ENCODE data around the gene SPEG.

SPEG gene

GRCh38 chr2:219465659-219466561, 31.3 kb downstream of the SPEG start:
- TF ChIP-seq ISL1 (CRISPR knock-in tag; IDR thresholded peaks at IDR 0.05): no peak
- TF ChIP-seq PATZ1 (CRISPR knock-in tag; IDR thresholded peaks at IDR 0.05; ENCODE audit: borderline replicate concordance): no peak
- TF ChIP-seq RARB (CRISPR knock-in tag; IDR thresholded peaks at IDR 0.05): no peak
- TF ChIP-seq ESRRG (CRISPR knock-in tag; IDR thresholded peaks at IDR 0.05): no peak
- no peak for TF ChIP-seq ZNF8 (CRISPR knock-in tag; IDR thresholded peaks at IDR 0.05)
- TF ChIP-seq ZC3H10 (CRISPR knock-in tag; IDR thresholded peaks at IDR 0.05): no peak
- TF ChIP-seq ZNF70 (CRISPR knock-in tag; IDR thresholded peaks at IDR 0.05): no peak
- no peak for TF ChIP-seq CSDC2 (CRISPR knock-in tag; IDR thresholded peaks at IDR 0.05)
- TF ChIP-seq GLIS3 (CRISPR knock-in tag; IDR thresholded peaks at IDR 0.05): no peak

GRCh38 chr2:219466816-219467735, 32.4 kb downstream of the SPEG start:
- no peak for ATAC-seq
- TF ChIP-seq SNAI2 (CRISPR knock-in tag; IDR thresholded peaks at IDR 0.05) (no peak), GLIS3 (CRISPR knock-in tag; IDR thresholded peaks at IDR 0.05) (no peak), ZFP30 (CRISPR knock-in tag; IDR thresholded peaks at IDR 0.05) (no peak), CSDC2 (CRISPR knock-in tag; IDR thresholded peaks at IDR 0.05) (no peak), TSHZ2 (CRISPR knock-in tag; IDR thresholded peaks at IDR 0.05) (no peak), RARB (CRISPR knock-in tag; IDR thresholded peaks at IDR 0.05) (no peak), ZFP3 (CRISPR knock-in tag; IDR thresholded peaks at IDR 0.05) (no peak), CSRNP3 (CRISPR knock-in tag; IDR thresholded peaks at IDR 0.05) (no peak), ZNF70 (CRISPR knock-in tag; IDR thresholded peaks at IDR 0.05) (no peak), TOX (CRISPR knock-in tag; IDR thresholded peaks at IDR 0.05; ENCODE audit: borderline replicate concordance) (no peak), ISL1 (CRISPR knock-in tag; IDR thresholded peaks at IDR 0.05) (no peak), OSR1 (CRISPR knock-in tag; IDR thresholded peaks at IDR 0.05) (no peak)

More at GRCh38 chr2:219465659-219466561, 31.3 kb downstream of the SPEG start:
- ATAC-seq: no peak

GRCh38 chr2:219467736-219468075, 33.1 kb downstream of the SPEG start:
- no peak for TF ChIP-seq PATZ1 (CRISPR knock-in tag; IDR thresholded peaks at IDR 0.05; ENCODE audit: borderline replicate concordance)
- no peak for TF ChIP-seq CREB5 (CRISPR knock-in tag; IDR thresholded peaks at IDR 0.05; ENCODE audit: low read depth)
- TF ChIP-seq OSR1 (CRISPR knock-in tag; IDR thresholded peaks at IDR 0.05): no peak
- TF ChIP-seq ZFP30 (CRISPR knock-in tag; IDR thresholded peaks at IDR 0.05): no peak
- TF ChIP-seq ZNF70 (CRISPR knock-in tag; IDR thresholded peaks at IDR 0.05): no peak
- no peak for TF ChIP-seq TCF4 (CRISPR knock-in tag; IDR thresholded peaks at IDR 0.05; ENCODE audit: borderline replicate concordance)
- TF ChIP-seq SNAI2 (CRISPR knock-in tag; IDR thresholded peaks at IDR 0.05): no peak
- TF ChIP-seq ISL1 (CRISPR knock-in tag; IDR thresholded peaks at IDR 0.05): no peak
- no peak for TF ChIP-seq PPARA (CRISPR knock-in tag; IDR thresholded peaks at IDR 0.05; ENCODE audit: borderline replicate concordance)
- TF ChIP-seq ZNF8 (CRISPR knock-in tag; IDR thresholded peaks at IDR 0.05): no peak
- TF ChIP-seq ZC3H10 (CRISPR knock-in tag; IDR thresholded peaks at IDR 0.05): no peak
- no peak for TF ChIP-seq TOX (CRISPR knock-in tag; IDR thresholded peaks at IDR 0.05; ENCODE audit: borderline replicate concordance)
- no peak for TF ChIP-seq ESRRG (CRISPR knock-in tag; IDR thresholded peaks at IDR 0.05)
- TF ChIP-seq POU6F1 (CRISPR knock-in tag; IDR thresholded peaks at IDR 0.05; ENCODE audit: borderline replicate concordance, low read depth): no peak
- no peak for ATAC-seq

Data from SK-N-SH treated with all-trans-retinoic acid at 6 μM for 48 hours (cell line).